ENCODE results near the gene EIF3F.

EIF3F gene

GRCh38 chr11:8021920-8022319 lies 34.8 kb downstream of the EIF3F start:
- H3K4me2 ChIP-seq (ENCODE audit: insufficient read depth, low read length) = no peak overlapping the region
- no peaks in the 10 kb centered on the region for H3K4me1 ChIP-seq (ENCODE audit: insufficient read depth, low read length)
- H3K4me3 ChIP-seq (ENCODE audit: low read depth in 1 of 2, low read length in 2 of 2) = no peak overlapping the region
- H3K79me2 ChIP-seq (ENCODE audit: insufficient read depth, low read length) = no peaks in the 10 kb centered on the region
- no peak overlapping the region for H3K9ac ChIP-seq (ENCODE audit: low read depth, low read length)
- no peaks in the 10 kb centered on the region for H3K9me3 ChIP-seq (ENCODE audit: insufficient read depth, low read length, severe bottlenecking)
- H2AFZ ChIP-seq (ENCODE audit: low read depth, low read length) = no peak overlapping the region
- no peak for DNase-seq
- no peak for TF ChIP-seq EZH2 (IDR thresholded peaks at IDR 0.05; ENCODE audit: borderline replicate concordance, low read depth, low read length, severe bottlenecking)
- H4K20me1 ChIP-seq (ENCODE audit: insufficient read depth, low read length) = no peaks in the 10 kb centered on the region
- H3K27me3 ChIP-seq (ENCODE audit: insufficient read depth, low read length, poor library complexity) = no peaks in the 10 kb centered on the region
- H3K36me3 ChIP-seq (ENCODE audit: insufficient read depth, low read length) = no peaks in the 10 kb centered on the region
- no peak overlapping the region for H3K27ac ChIP-seq (ENCODE audit: low read length)
- ATAC-seq (ENCODE audit: insufficient read depth, low read depth) = no peak

DNA sequence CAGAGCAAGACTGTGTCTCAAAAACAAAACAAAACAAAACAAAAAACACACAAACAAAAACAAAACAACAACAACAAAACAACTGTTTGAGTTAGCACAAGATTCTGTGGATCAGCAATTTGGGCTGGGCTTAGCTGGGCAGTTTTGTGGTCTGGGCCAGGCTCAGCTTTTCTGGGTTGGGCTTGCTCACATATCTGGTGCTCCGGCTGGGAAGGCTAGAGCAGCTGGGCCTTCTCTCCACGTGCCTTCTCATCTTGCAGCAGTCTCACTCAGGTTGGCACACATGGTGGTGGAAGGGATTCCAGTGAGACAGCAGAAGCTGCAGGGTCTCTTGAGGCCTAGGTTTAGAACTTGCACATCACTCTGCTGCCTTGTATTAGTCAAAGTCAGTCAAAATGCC lies 35.7 kb downstream of the EIF3F start:
- Histone ChIP-seq H3K79me2 (ENCODE audit: insufficient read depth, low read length) (no peaks in the 10 kb centered on the region), H3K4me2 (ENCODE audit: insufficient read depth, low read length) (no peak overlapping the region), H3K27ac (ENCODE audit: low read length) (no peak overlapping the region), H4K20me1 (ENCODE audit: insufficient read depth, low read length) (no peaks in the 10 kb centered on the region), H3K36me3 (ENCODE audit: insufficient read depth, low read length) (no peaks in the 10 kb centered on the region), H3K4me1 (ENCODE audit: insufficient read depth, low read length) (no peaks in the 10 kb centered on the region), H3K9ac (ENCODE audit: low read depth, low read length) (no peak overlapping the region), H3K9me3 (ENCODE audit: insufficient read depth, low read length, severe bottlenecking) (no peaks in the 10 kb centered on the region), H2AFZ (ENCODE audit: low read depth, low read length) (no peak overlapping the region), H3K27me3 (ENCODE audit: insufficient read depth, low read length, poor library complexity) (no peaks in the 10 kb centered on the region), H3K4me3 (ENCODE audit: low read depth in 1 of 2, low read length in 2 of 2) (no peak overlapping the region)
- no peak for DNase-seq
- no peak for ATAC-seq (ENCODE audit: insufficient read depth, low read depth)
- no peak for TF ChIP-seq EZH2 (IDR thresholded peaks at IDR 0.05; ENCODE audit: borderline replicate concordance, low read depth, low read length, severe bottlenecking)

DNA sequence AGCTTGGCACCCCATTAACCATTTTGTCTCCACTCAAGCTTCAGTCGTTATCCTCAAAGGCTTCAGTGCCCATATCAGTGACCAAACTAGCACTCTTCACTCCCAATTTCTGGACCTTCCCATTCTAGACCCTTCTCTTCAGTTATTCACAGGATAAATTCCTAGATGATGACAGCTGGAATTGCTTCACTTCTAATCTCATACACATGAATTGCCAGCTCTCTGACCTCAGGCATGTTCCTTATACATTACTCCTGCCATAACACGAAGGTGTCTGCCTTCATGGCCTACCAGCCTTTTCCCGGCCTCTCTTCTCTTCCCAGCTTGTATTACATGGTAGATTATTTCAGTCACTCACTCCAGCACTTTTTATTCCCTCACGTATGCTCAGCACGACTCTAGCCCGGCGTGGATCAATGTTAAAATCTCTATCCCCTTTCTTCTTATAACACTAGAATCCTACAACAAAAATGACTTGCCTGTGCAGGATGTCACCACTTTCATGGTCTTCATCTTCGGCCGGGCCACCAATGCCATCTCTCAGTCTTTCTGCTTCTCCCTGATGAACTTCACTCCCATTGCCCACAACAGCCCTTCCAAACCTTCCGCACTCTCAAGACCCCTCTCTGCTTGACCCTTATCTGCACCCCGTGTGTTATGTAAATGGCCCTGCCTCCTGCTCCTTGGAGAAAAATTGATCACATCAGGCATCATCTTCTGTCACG lies 36.9 kb downstream of the EIF3F start:
- Histone ChIP-seq H3K27me3 (ENCODE audit: insufficient read depth, low read length, poor library complexity) (no peaks in the 10 kb centered on the region), H3K27ac (ENCODE audit: low read length) (no peak overlapping the region), H3K9me3 (ENCODE audit: insufficient read depth, low read length, severe bottlenecking) (no peaks in the 10 kb centered on the region), H3K4me3 (ENCODE audit: low read depth in 1 of 2, low read length in 2 of 2) (no peak overlapping the region), H2AFZ (ENCODE audit: low read depth, low read length) (no peak overlapping the region), H3K4me1 (ENCODE audit: insufficient read depth, low read length) (no peaks in the 10 kb centered on the region), H4K20me1 (ENCODE audit: insufficient read depth, low read length) (no peaks in the 10 kb centered on the region), H3K4me2 (ENCODE audit: insufficient read depth, low read length) (no peak overlapping the region), H3K36me3 (ENCODE audit: insufficient read depth, low read length) (no peaks in the 10 kb centered on the region), H3K9ac (ENCODE audit: low read depth, low read length) (no peak overlapping the region), H3K79me2 (ENCODE audit: insufficient read depth, low read length) (no peaks in the 10 kb centered on the region)
- ATAC-seq (ENCODE audit: insufficient read depth, low read depth) = no peak
- TF ChIP-seq CTCF (IDR thresholded peaks at IDR 0.05; ENCODE audit: borderline replicate concordance, extremely low read depth, low read length, poor library complexity, severe bottlenecking) (no peak), EZH2 (IDR thresholded peaks at IDR 0.05; ENCODE audit: borderline replicate concordance, low read depth, low read length, severe bottlenecking) (no peak)
- no peak for DNase-seq

DNA sequence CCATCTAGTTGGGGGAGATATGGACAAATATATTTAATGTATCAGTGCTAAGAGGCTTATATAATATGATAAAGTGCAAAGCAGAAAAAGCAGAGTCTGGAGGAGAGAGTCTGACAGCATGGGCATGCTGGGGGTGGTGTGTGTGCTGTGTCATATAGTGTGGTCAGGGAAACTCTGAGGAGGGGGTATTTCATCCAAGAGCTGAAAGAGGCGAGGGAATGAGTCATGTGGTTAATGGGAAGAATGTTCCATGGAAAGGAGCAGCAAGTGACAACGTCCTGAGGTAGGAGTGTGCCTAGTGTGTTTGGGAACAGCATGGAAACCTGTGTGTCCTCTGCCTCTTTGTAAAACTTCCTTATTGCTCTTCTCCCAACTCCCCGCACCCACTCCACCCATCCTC lies 38.0 kb downstream of the EIF3F start:
- no peak for DNase-seq
- TF ChIP-seq EZH2 (IDR thresholded peaks at IDR 0.05; ENCODE audit: borderline replicate concordance, low read depth, low read length, severe bottlenecking) = no peak
- no peak for TF ChIP-seq CTCF (IDR thresholded peaks at IDR 0.05; ENCODE audit: borderline replicate concordance, extremely low read depth, low read length, poor library complexity, severe bottlenecking)
- no peak for ATAC-seq (ENCODE audit: insufficient read depth, low read depth)

More for the DNA sequence above, 38.0 kb downstream of the EIF3F start:
- no peak overlapping the region for H3K9ac ChIP-seq (ENCODE audit: low read depth, low read length)
- no peaks in the 10 kb centered on the region for H4K20me1 ChIP-seq (ENCODE audit: insufficient read depth, low read length)
- H3K27me3 ChIP-seq (ENCODE audit: insufficient read depth, low read length, poor library complexity) = no peaks in the 10 kb centered on the region
- no peaks in the 10 kb centered on the region for H3K9me3 ChIP-seq (ENCODE audit: insufficient read depth, low read length, severe bottlenecking)
- H3K79me2 ChIP-seq (ENCODE audit: insufficient read depth, low read length) = no peaks in the 10 kb centered on the region
- H3K27ac ChIP-seq (ENCODE audit: low read length) = no peak overlapping the region
- H3K4me3 ChIP-seq (ENCODE audit: low read depth in 1 of 2, low read length in 2 of 2) = no peak overlapping the region
- no peaks in the 10 kb centered on the region for H3K4me1 ChIP-seq (ENCODE audit: insufficient read depth, low read length)
- H3K4me2 ChIP-seq (ENCODE audit: insufficient read depth, low read length) = no peak overlapping the region
- H2AFZ ChIP-seq (ENCODE audit: low read depth, low read length) = no peak overlapping the region
- no peaks in the 10 kb centered on the region for H3K36me3 ChIP-seq (ENCODE audit: insufficient read depth, low read length)

Measured in DND-41 (cell line).